Omental fat pad (tissue), 4 donors: Measurements from ENCODE around the gene PHKA2. TPM values are rescaled to one million over a fixed set of nuclear protein-coding genes. Genes with fewer than 3 reads are reported as not detected.

Experiments
- ATAC-seq: fragments of 150-250 bp; one replicate; pipeline ENCODE4 v1.9.1; 2016; ENCODE audit warnings: mild to moderate bottlenecking, moderate library complexity; ENCODE audit not compliant: low FRiP score
- DNase-seq: peaks from one replicate; pipeline ENCODE4 v3.0.0-alpha.2; 2019; ENCODE audit warnings: low spot score
- CTCF ChIP-seq, 3 donors: fragments of 450-650 bp; IDR thresholded peaks; one replicate each; pipeline ENCODE4 v1.5.1; 2016 to 2017; ENCODE audit warnings: antibody characterized with exemption in 3 of 3, mild to moderate bottlenecking in 3 of 3, moderate library complexity in 2 of 3
- total RNA-seq, 4 donors: library from RNA; depleted of rRNA; stranded (reverse); fragments of >200 nt; gene quantifications; one replicate each; pipeline ENCODE4 v1.1.0, GENCODE V29; 2016

Gene PHKA2
- total RNA-seq, 4 donors from 2014 or later, result 18.4 to 30.6 (median 19.9) TPM

GRCh38 chrX:18883961-18884765 lies 99.8 kb downstream of the PHKA2 start:
- ATAC-seq (no peak), DNase-seq (no peak)
- no peak for TF ChIP-seq CTCF (IDR thresholded peaks at IDR 0.05)

- TF ChIP-seq CTCF (IDR thresholded peaks at IDR 0.05), result no peak
- DNase-seq, result no peak
- ATAC-seq, result no peak
Measured at GRCh38 chrX:18883234-18883960, 100.5 kb downstream of the PHKA2 start.

GRCh38 chrX:18879144-18879543 lies 104.8 kb downstream of the PHKA2 start:
- TF ChIP-seq CTCF (IDR thresholded peaks at IDR 0.05), result no peak
- DNase-seq, result no peak

GRCh38 chrX:18877469-18877868 lies 106.4 kb downstream of the PHKA2 start:
- no peak for DNase-seq

More at GRCh38 chrX:18879144-18879543, 104.8 kb downstream of the PHKA2 start:
- no peak for ATAC-seq

GRCh38 chrX:18875256-18875878 lies 108.5 kb downstream of the PHKA2 start:
- no peak for ATAC-seq
- no peak for TF ChIP-seq CTCF (IDR thresholded peaks at IDR 0.05)
- DNase-seq, result no peak

More at GRCh38 chrX:18877469-18877868, 106.4 kb downstream of the PHKA2 start:
- no peak for TF ChIP-seq CTCF (IDR thresholded peaks at IDR 0.05)
- no peak for ATAC-seq

GRCh38 chrX:18874560-18875255 lies 109.2 kb downstream of the PHKA2 start:
- ATAC-seq (no peak), DNase-seq (no peak)
- TF ChIP-seq CTCF (IDR thresholded peaks at IDR 0.05), result no peak
